H9 (cell line): ENCODE measurements around the gene OPRL1. TPM values are rescaled to one million over a fixed set of nuclear protein-coding genes. Genes with fewer than 3 reads are reported as not detected.

Source experiments
- DNase-seq: peaks from one replicate; pipeline ENCODE4 v3.0.0-alpha.2; 2017
- H2AFZ ChIP-seq: one replicate; pipeline ENCODE4 v1.6.1; 2013; ENCODE audit warnings: mild to moderate bottlenecking, low read length, control low read depth, moderate library complexity
- H2AK5ac ChIP-seq: 2 replicates; pipeline ENCODE4 v1.6.1; 2013; ENCODE audit warnings: low read length, control low read depth, mixed read lengths; ENCODE audit not compliant: insufficient read length
- H2BK120ac ChIP-seq: one replicate; pipeline ENCODE4 v1.6.1; 2013; ENCODE audit warnings: low read depth, mild to moderate bottlenecking, low read length, control low read depth, inconsistent platforms; ENCODE audit not compliant: poor library complexity, severe bottlenecking
- H2BK12ac ChIP-seq: 2 replicates; pipeline ENCODE4 v1.6.1; 2013; ENCODE audit warnings: low read length, control low read depth, mixed read lengths, low read depth; ENCODE audit not compliant: insufficient read length
- H2BK15ac ChIP-seq: 2 replicates; pipeline ENCODE4 v1.6.1; 2013; ENCODE audit warnings: low read depth, low read length, control low read depth
- H2BK20ac ChIP-seq: one replicate; pipeline ENCODE4 v1.6.1; 2013; ENCODE audit warnings: low read depth, mild to moderate bottlenecking, low read length, control low read depth, inconsistent platforms; ENCODE audit not compliant: poor library complexity, severe bottlenecking
- H2BK5ac ChIP-seq: 2 replicates; pipeline ENCODE4 v1.6.1; 2013; ENCODE audit warnings: low read length, control low read depth, mixed read lengths; ENCODE audit not compliant: insufficient read length
- H3K14ac ChIP-seq: 2 replicates; pipeline ENCODE4 v1.6.1; 2013; ENCODE audit warnings: low read length, control low read depth; ENCODE audit not compliant: insufficient read depth
- H3K18ac ChIP-seq: 2 replicates; pipeline ENCODE4 v1.6.1; 2013; ENCODE audit warnings: low read depth, mild to moderate bottlenecking, mixed read lengths, low read length, control low read depth; ENCODE audit not compliant: insufficient read length
- H3K23ac ChIP-seq: 2 replicates; pipeline ENCODE4 v1.6.1; 2013; ENCODE audit warnings: low read length, control low read depth, mixed read lengths, low read depth; ENCODE audit not compliant: insufficient read length
- H3K23me2 ChIP-seq: 2 replicates; pipeline ENCODE4 v1.6.1; 2013; ENCODE audit warnings: low read depth, mild to moderate bottlenecking, mixed read lengths, low read length, control low read depth; ENCODE audit not compliant: insufficient read length, poor library complexity, severe bottlenecking
- H3K27ac ChIP-seq: 2 replicates; pipeline ENCODE4 v1.5.1; 2013; ENCODE audit warnings: low read length, control low read depth, mixed read lengths, low read depth; ENCODE audit not compliant: insufficient read length
- H3K27me3 ChIP-seq: 2 replicates; pipeline ENCODE4 v1.6.1; 2013; ENCODE audit warnings: low read length, control low read depth, inconsistent platforms; ENCODE audit not compliant: insufficient read depth
- H3K4ac ChIP-seq: 2 replicates; pipeline ENCODE4 v1.6.1; 2013; ENCODE audit warnings: low read depth, mild to moderate bottlenecking, control low read depth, inconsistent platforms, low read length, moderate library complexity
- H3K4me1 ChIP-seq: 2 replicates; pipeline ENCODE4 v1.6.1; 2013; ENCODE audit warnings: low read length, control low read depth, inconsistent platforms; ENCODE audit not compliant: insufficient read depth
- H3K4me2 ChIP-seq: 2 replicates; pipeline ENCODE4 v1.6.1; 2013; ENCODE audit warnings: low read length, control low read depth, mixed read lengths; ENCODE audit not compliant: insufficient read length, insufficient read depth
- H3K56ac ChIP-seq: 2 replicates; pipeline ENCODE4 v1.6.1; 2013; ENCODE audit warnings: low read depth, mild to moderate bottlenecking, mixed read lengths, low read length, control low read depth; ENCODE audit not compliant: insufficient read length
- H3K79me1 ChIP-seq: 2 replicates; pipeline ENCODE4 v1.6.1; 2013; ENCODE audit warnings: low read depth, mild to moderate bottlenecking, moderate library complexity, low read length, control low read depth, inconsistent platforms; ENCODE audit not compliant: insufficient read depth, poor library complexity, severe bottlenecking
- H3K79me2 ChIP-seq: 2 replicates; pipeline ENCODE4 v1.6.1; 2013; ENCODE audit warnings: low read length, control low read depth, inconsistent platforms; ENCODE audit not compliant: insufficient read depth
- H3K9ac ChIP-seq: 2 replicates; pipeline ENCODE4 v1.6.1; 2013; ENCODE audit warnings: low read length, control low read depth, mixed read lengths; ENCODE audit not compliant: insufficient read length; ENCODE audit errors: extremely low read depth
- H3K9me3 ChIP-seq: one replicate; pipeline ENCODE4 v1.6.1; 2013; ENCODE audit warnings: low read depth, low read length, inconsistent platforms; ENCODE audit not compliant: control insufficient read depth
- H3T11ph ChIP-seq: one replicate; pipeline ENCODE4 v1.6.1; 2013; ENCODE audit warnings: mild to moderate bottlenecking, low read length, control low read depth, inconsistent platforms
- H4K20me1 ChIP-seq: one replicate; pipeline ENCODE4 v1.6.1; 2013; ENCODE audit not compliant: control insufficient read depth, insufficient read length, insufficient read depth
- H4K5ac ChIP-seq: 2 replicates; pipeline ENCODE4 v1.6.1; 2013; ENCODE audit warnings: low read depth, mild to moderate bottlenecking, mixed read lengths, low read length, control low read depth; ENCODE audit not compliant: insufficient read length
- H4K8ac ChIP-seq: replicated peaks from 2 replicates; pipeline ENCODE4 v1.6.1; 2013; ENCODE audit warnings: low read length, control low read depth, mixed read lengths, low read depth; ENCODE audit not compliant: insufficient read length
- H4K91ac ChIP-seq: 2 replicates; pipeline ENCODE4 v1.6.1; 2013; ENCODE audit warnings: low read depth, mild to moderate bottlenecking, moderate library complexity, mixed read lengths, low read length, control low read depth; ENCODE audit not compliant: insufficient read length
- H3K27ac Mint-ChIP-seq, 3 experiments: 2 replicates in 2 of 3; 3 replicates in 1 of 3; pipeline ENCODE4 v1.8.0; 2020 to 2021; ENCODE audit warnings: mixed read lengths in 3 of 3, mild to moderate bottlenecking in 1 of 3, moderate library complexity in 1 of 3
- H3K27me3 Mint-ChIP-seq: 2 replicates; pipeline ENCODE4 v1.8.0; 2021; ENCODE audit warnings: low read depth, mild to moderate bottlenecking, moderate library complexity, mixed read lengths
- H3K36me3 Mint-ChIP-seq, 3 experiments: 2 replicates in 2 of 3; 3 replicates in 1 of 3; pipeline ENCODE4 v1.8.0; 2020 to 2021; ENCODE audit warnings: low read depth in 3 of 3, mixed read lengths in 3 of 3; ENCODE audit not compliant: insufficient read depth in 1 of 3
- H3K4me1 Mint-ChIP-seq, 2 experiments: 2 replicates each; pipeline ENCODE4 v1.8.0; 2020; ENCODE audit warnings: mixed read lengths in 2 of 2
- H3K4me3 Mint-ChIP-seq, 2 experiments: 2 replicates in 1 of 2; 3 replicates in 1 of 2; pipeline ENCODE4 v1.8.0; 2020 to 2021; ENCODE audit warnings: mild to moderate bottlenecking in 2 of 2, mixed read lengths in 2 of 2, moderate library complexity in 1 of 2
- H3K9me3 Mint-ChIP-seq, 2 experiments: 2 replicates in 1 of 2; 3 replicates in 1 of 2; pipeline ENCODE4 v1.8.0; 2020; ENCODE audit warnings: mild to moderate bottlenecking in 2 of 2, mixed read lengths in 2 of 2, moderate library complexity in 1 of 2
- WGBS: extraction: QIAGEN DNeasy Blood & Tissue Kit; methylation state at CpG from one replicate; pipeline ENCODE4 v1.1.7; 2013; ENCODE audit warnings: missing lambda C conversion rate, low lambda C conversion rate, mixed read lengths; ENCODE audit not compliant: insufficient read length; ENCODE audit errors: extremely low coverage; 5-methylcytosine and 5-hydroxymethylcytosine counted together
- total RNA-seq: library from RNA; stranded (reverse); gene quantifications from 2 replicates; pipeline ENCODE4 v1.2.1, GENCODE V29; 2021
- TF ChIP-seq, protein P1 (sequence below): fragments of 200-600 bp; sonication (generic); conservative IDR thresholded peaks from 3 replicates; pipeline ENCODE4 v1.8.0; 2021; ENCODE audit warnings: antibody characterized with exemption, mild to moderate bottlenecking

OPRL1 gene
- total RNA-seq, 1 experiment from 2014 or later = 0.90 TPM

- no peak overlapping the region; a peak in 1 of 7 replicates for H3K27ac Mint-ChIP-seq
- Histone ChIP-seq H2BK5ac (no peak overlapping the region), H2AFZ (no peak overlapping the region), H3K79me2 (no peaks in the 10 kb centered on the region), H2AK5ac (no peak overlapping the region), H2BK120ac (no peak overlapping the region), H3K18ac (no peak overlapping the region), H3K23me2 (no peaks in the 10 kb centered on the region), H4K20me1 (no peaks in the 10 kb centered on the region), H3K4me2 (no peak overlapping the region), H3K23ac (no peak overlapping the region), H3T11ph (no peak overlapping the region), H3K4me1 (no peaks in the 10 kb centered on the region), H3K27me3 (0 out of 2 replicates have a peak, but pooled peaks cover 3% of the 10 kb centered on the region), H4K5ac (no peak overlapping the region), H2BK15ac (no peak overlapping the region), H3K56ac (no peak overlapping the region), H3K9me3 (no peaks in the 10 kb centered on the region), H3K4ac (no peak overlapping the region), H4K91ac (no peak overlapping the region), H3K27ac (no peak overlapping the region), H3K9ac (no peak overlapping the region), H3K79me1 (no peaks in the 10 kb centered on the region), H4K8ac (no peak overlapping the region), H3K14ac (no peak overlapping the region; the same call in 1 of the 2 replicates), H2BK20ac (no peak overlapping the region), H2BK12ac (no peak overlapping the region)
- DNase-seq = no peak
- TF ChIP-seq, protein P1, sequence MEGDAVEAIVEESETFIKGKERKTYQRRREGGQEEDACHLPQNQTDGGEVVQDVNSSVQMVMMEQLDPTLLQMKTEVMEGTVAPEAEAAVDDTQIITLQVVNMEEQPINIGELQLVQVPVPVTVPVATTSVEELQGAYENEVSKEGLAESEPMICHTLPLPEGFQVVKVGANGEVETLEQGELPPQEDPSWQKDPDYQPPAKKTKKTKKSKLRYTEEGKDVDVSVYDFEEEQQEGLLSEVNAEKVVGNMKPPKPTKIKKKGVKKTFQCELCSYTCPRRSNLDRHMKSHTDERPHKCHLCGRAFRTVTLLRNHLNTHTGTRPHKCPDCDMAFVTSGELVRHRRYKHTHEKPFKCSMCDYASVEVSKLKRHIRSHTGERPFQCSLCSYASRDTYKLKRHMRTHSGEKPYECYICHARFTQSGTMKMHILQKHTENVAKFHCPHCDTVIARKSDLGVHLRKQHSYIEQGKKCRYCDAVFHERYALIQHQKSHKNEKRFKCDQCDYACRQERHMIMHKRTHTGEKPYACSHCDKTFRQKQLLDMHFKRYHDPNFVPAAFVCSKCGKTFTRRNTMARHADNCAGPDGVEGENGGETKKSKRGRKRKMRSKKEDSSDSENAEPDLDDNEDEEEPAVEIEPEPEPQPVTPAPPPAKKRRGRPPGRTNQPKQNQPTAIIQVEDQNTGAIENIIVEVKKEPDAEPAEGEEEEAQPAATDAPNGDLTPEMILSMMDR = no peak
- H3K4me3 Mint-ChIP-seq = no peak overlapping the region
- H3K36me3 Mint-ChIP-seq = no peaks in the 10 kb centered on the region
- WGBS = no CpG with 5 or more reads among the region's 19 CpGs
- peaks cover 21% of the 10 kb centered on the region for H3K27me3 Mint-ChIP-seq
- peaks cover 6 to 14% of the 10 kb centered on the region in 2 experiments; a peak in 3 of 4 replicates for H3K4me1 Mint-ChIP-seq
- no peaks in the 10 kb centered on the region for H3K9me3 Mint-ChIP-seq
These were observed 28.0 kb downstream of the OPRL1 start for GRCh38 chr20:64107736-64108457.
